Kidney tubule cell (primary cell): ENCODE data around the gene SPAG9.

Experiments used
- DNase-seq: peaks from one replicate; pipeline ENCODE4 v3.0.0-alpha.2; 2018; ENCODE audit warnings: low spot score

Gene SPAG9

GRCh38 chr17:50918071-50918932 is 202.4 kb downstream of the SPAG9 start:
- no peak for DNase-seq

DNA sequence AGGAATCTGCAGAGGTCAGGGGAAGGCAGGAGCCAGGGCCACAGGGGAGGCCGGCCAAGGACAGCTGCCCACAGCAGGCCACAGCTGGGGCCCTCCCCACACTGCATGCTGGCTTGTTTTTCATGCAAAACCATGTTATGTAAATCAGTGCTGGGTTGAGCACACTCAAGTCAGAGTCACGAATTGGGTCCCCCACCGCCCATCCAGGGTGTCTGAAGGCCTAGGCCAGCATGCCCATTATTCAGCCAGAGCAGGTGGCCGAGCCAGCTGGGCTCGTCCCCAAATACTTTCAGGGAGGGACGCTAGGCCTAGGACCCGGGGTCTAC is 203.3 kb downstream of the SPAG9 start:
- no peak for DNase-seq

DNA sequence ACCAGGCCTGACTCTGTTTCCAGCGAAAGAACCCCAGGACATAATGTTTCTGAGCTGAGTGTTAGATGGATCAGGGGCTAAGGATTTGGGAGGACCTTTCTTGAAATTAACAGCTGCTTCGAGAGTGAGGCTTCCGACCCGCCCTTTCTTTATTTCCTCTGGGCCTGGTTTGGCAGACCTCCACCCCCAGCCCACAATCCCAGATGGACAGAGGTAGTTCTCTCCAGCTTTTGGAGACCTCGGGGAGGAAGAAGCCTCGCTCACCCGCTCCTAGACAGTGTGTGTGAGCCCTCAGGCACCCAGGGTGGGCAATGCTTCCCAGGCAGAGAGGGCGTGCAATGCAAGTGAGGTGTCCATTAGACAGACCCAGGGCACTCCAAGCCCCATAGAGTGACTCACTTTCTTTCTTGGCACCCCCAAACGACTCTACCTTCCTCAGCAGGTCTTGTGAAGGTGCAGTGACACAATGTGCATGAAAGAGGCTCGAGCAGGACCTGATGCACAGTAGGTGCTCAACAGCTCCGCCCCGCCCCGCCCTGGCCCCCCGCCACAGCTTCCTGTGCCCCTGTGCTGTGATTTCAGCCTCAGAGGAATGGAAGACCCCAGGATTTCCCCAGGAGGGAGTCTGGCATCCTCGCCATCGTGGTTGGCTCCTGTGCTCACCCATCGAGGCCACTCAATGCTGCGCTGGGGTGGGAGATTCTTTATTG is 203.8 kb downstream of the SPAG9 start:
- DNase-seq: no peak

DNA sequence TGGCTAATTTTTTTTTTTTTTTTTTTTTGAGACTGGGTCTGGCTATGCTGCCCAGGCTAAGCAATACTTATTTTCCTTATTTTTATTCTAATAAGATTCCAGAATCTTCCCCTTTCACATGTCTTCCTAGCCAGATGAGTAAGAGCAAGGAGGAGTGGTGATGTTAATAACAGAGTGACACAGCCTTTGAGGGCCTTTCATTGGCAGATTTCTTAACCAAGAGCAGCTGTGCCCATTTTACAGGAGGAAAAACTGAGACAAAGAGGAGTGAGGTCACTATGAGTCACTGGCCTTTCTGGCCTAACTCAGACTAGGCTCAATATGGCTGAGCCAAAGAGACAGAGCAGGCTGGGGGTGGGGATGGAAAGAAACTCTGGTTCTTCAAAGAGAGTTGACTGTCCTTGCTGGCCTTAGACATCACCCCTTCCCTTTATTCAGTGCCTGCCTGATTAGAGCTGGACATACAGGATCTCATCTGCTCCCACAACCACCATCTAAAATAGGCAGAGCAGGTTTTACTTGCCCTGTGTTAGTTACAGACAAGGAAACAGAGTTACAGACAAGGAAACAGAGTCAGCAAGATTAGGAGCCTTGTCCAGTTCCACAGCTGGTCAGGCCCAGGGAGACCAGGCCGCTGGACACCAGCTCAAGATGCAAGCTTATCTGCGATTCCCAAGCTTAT is 204.5 kb downstream of the SPAG9 start:
- peak; percentile 45 for DNase-seq

GRCh38 chr17:50914505-50915063 is 206.1 kb downstream of the SPAG9 start:
- DNase-seq: no peak

- DNase-seq: no peak
Measured at GRCh38 chr17:50913120-50913519, 207.5 kb downstream of the SPAG9 start.
